Lower lobe of right lung (tissue), 2 donors: ENCODE results near the gene GATD1. TPM values are rescaled to one million over a fixed set of nuclear protein-coding genes. Genes with fewer than 3 reads are reported as not detected.

Experiments used
- ATAC-seq, 2 donors: fragments of 200-7000 bp; cut with Tn5 transposase; one replicate each; pipeline ENCODE4 v1.9.1; 2020 to 2022; ENCODE audit warnings: mild to moderate bottlenecking in 2 of 2, moderate library complexity in 2 of 2
- DNase-seq: peaks from one replicate; pipeline ENCODE4 v3.0.0-alpha.2; 2020
- H3K27ac ChIP-seq: fragments of 200-600 bp; one replicate; pipeline ENCODE4 v1.8.0; 2022
- H3K27me3 ChIP-seq: fragments of 200-600 bp; one replicate; pipeline ENCODE4 v1.8.0; 2022; ENCODE audit warnings: low read depth
- H3K36me3 ChIP-seq: fragments of 200-600 bp; one replicate; pipeline ENCODE4 v1.8.0; 2022; ENCODE audit warnings: mild to moderate bottlenecking
- H3K4me1 ChIP-seq: fragments of 200-600 bp; one replicate; pipeline ENCODE4 v1.8.0; 2022
- H3K4me3 ChIP-seq: fragments of 200-600 bp; one replicate; pipeline ENCODE4 v1.8.0; 2022; ENCODE audit warnings: mild to moderate bottlenecking
- H3K9me3 ChIP-seq: fragments of 200-600 bp; one replicate; pipeline ENCODE4 v1.8.0; 2022
- intact Hi-C: fragments of 100-400 bp; cut with DNase I; formaldehyde crosslinking; loops from one replicate; pipeline ENCODE4 v1.11.0; 2022
- total RNA-seq: library from RNA; stranded (reverse); fragmentation: NEBNext Ultra II Directional; extraction: Animal tissue kit (Norgen Biotek cat#: 25700); gene quantifications from one replicate; pipeline ENCODE4 v1.2.1, GENCODE V29; 2021
- TF ChIP-seq, protein P1 (sequence below): fragments of 200-600 bp; IDR thresholded peaks from one replicate; pipeline ENCODE4 v1.8.0; 2022; ENCODE audit warnings: antibody characterized with exemption, mild to moderate bottlenecking
- donor health status: DM: no; HTN: yes; CAD: no; lungs with severe emphysema.

Gene GATD1
- total RNA-seq, 1 donor from 2014 or later, result 46.7 TPM

DNA sequence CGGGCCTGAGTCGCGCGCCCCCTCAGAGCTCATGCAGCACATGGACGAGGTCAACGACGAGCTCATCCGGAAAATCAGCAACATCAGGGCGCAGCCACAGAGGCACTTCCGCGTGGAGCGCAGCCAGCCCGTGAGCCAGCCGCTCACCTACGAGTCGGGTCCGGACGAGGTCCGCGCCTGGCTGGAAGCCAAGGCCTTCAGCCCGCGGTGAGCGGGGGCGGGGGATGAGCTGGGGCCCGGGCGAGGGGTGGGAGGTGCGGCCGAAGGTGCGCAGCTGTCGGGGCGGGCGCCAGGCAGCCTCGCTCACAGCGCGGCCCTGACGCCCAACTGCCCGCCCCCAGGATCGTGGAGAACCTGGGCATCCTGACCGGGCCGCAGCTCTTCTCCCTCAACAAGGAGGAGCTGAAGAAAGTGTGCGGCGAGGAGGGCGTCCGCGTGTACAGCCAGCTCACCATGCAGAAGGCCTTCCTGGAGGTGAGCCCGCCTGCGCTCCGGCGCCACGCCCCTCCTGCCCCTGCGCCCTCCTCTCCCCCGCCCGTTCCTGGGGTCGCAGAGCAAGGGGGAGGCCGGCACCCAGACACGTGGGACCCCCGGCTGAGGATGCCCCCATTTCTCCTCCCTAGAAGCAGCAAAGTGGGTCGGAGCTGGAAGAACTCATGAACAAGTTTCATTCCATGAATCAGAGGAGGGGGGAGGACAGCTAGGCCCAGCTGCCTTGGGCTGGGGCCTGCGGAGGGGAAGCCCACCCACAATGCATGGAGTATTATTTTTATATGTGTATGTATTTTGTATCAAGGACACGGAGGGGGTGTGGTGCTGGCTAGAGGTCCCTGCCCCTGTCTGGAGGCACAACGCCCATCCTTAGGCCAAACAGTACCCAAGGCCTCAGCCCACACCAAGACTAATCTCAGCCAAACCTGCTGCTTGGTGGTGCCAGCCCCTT, 50.7 kb downstream of the GATD1 start:
- DNase-seq, result peak; percentile 83
- H3K9me3 ChIP-seq, result no peaks in the 10 kb centered on the region
- H3K36me3 ChIP-seq, result peaks cover 21% of the 10 kb centered on the region
- TF ChIP-seq, protein P1, sequence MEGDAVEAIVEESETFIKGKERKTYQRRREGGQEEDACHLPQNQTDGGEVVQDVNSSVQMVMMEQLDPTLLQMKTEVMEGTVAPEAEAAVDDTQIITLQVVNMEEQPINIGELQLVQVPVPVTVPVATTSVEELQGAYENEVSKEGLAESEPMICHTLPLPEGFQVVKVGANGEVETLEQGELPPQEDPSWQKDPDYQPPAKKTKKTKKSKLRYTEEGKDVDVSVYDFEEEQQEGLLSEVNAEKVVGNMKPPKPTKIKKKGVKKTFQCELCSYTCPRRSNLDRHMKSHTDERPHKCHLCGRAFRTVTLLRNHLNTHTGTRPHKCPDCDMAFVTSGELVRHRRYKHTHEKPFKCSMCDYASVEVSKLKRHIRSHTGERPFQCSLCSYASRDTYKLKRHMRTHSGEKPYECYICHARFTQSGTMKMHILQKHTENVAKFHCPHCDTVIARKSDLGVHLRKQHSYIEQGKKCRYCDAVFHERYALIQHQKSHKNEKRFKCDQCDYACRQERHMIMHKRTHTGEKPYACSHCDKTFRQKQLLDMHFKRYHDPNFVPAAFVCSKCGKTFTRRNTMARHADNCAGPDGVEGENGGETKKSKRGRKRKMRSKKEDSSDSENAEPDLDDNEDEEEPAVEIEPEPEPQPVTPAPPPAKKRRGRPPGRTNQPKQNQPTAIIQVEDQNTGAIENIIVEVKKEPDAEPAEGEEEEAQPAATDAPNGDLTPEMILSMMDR, result no peak
- intact Hi-C loops, result loop anchor here (10.0 kb wide), 1 partner anchor 62 kb away; no protein-coding TSS in a partner anchor
- peak overlapping the region; percentile 38 for H3K4me3 ChIP-seq
- peak overlapping the region; percentile 53 for H3K27ac ChIP-seq
- ATAC-seq, result peak in 1 of 2 donors; percentile 3
- peaks cover 40% of the 10 kb centered on the region for H3K27me3 ChIP-seq
- H3K4me1 ChIP-seq, result peaks cover 38% of the 10 kb centered on the region

DNA sequence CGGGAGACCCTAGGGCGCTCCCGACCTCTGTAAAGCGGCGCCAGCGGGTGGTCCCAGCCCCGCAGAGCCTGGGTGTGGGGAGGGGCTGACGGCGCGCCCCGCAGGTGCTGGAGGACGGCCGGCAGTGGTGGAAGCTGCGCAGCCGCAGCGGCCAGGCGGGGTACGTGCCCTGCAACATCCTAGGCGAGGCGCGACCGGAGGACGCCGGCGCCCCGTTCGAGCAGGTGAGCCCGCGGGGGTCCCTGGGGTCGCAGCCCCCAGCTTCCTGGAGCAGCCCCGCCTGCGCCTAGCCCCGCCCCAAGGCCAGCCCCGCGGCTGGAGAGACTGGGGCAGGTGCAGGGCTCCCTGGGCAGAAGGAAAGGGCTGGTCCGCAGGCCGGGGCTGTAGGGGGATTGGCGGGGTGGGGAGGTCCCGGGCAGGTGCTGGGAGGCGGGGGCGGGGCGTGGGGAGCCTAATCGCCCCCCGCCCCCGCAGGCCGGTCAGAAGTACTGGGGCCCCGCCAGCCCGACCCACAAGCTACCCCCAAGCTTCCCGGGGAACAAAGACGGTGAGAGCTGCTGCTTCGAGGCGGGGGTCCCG, 51.6 kb downstream of the GATD1 start:
- Histone ChIP-seq H3K27ac (peak overlapping the region; percentile 41), H3K9me3 (no peaks in the 10 kb centered on the region), H3K27me3 (peaks cover 48% of the 10 kb centered on the region), H3K36me3 (peaks cover 28% of the 10 kb centered on the region), H3K4me3 (peak overlapping the region; percentile 38), H3K4me1 (peaks cover 45% of the 10 kb centered on the region)
- no peak for ATAC-seq
- no peak for DNase-seq
- intact Hi-C loops, result loop anchor here (10.0 kb wide), 1 partner anchor 61 kb away; no protein-coding TSS in a partner anchor
- TF ChIP-seq, protein P1, result no peak

DNA sequence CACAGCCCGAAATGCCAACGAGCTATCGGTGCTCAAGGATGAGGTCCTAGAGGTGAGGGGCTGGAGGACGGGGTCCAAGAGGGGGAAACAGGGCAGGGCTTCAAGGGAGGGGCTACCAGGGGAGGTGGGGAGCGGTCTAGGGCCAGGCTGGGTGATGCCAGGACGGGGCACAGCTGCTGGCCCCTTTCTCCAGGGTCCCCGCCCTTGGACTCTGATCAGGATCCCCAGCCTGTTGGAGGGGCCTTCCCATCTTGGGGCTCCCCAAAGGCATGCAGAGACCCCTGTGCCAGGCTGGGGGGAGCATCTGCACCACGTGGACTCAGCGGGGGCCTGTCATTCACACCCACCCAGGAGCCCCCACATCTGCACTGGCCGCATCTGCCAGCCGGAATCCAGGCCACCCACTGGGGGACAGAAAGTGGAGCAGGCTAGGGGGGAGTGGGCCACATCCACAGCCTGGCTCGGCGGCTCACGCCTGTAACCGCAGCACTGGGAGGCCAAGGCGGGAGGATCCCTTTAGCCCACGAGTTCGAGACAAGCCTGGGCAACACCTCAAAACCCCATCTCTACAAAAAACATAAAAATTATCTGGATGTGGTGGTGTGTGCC, 52.4 kb downstream of the GATD1 start:
- Histone ChIP-seq H3K27me3 (peaks cover 56% of the 10 kb centered on the region), H3K4me1 (peaks cover 46% of the 10 kb centered on the region)

DNA sequence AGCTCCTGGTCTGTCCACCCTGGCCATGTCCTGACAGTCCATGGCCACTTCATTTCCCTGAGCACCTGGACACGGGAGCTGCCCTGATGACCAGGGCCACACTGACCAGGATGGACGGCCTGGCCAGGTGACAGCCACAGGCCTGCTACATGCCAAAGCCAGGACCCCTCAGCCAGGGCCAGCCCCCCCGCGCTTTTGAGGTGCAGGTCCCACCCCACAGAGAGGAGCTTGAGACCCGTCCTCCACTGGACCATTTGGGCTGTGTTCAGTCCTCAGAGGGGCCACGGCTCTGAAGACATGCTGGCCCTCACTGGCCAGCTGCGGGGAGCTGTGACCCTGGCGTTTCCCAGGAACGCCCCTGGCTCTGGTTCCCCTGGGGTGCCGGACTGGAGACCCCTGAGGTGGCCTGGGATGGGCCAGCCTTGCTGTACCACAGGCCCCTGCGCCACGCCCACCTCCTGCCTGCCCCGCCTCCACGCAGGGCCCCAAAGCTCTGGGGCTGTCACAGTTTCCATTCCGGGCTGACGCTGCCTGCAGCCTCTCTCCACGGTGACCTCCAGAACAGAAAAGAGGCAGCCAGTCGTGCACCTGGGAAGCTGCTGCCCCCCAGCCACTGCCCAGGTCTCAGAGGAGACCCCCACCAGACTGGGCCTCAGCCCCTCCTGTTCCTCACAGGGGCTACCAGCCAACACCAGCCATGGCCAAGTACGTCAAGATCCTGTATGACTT, 53.1 kb downstream of the GATD1 start:
- H3K27ac ChIP-seq, result no peak overlapping the region
- intact Hi-C loops, result loop anchor here (10.0 kb wide), 1 partner anchor 59 kb away; no protein-coding TSS in a partner anchor
- H3K36me3 ChIP-seq, result peaks cover 30% of the 10 kb centered on the region
- peaks cover 63% of the 10 kb centered on the region for H3K27me3 ChIP-seq
- DNase-seq (no peak), ATAC-seq (no peak)
- no peaks in the 10 kb centered on the region for H3K9me3 ChIP-seq
- TF ChIP-seq, protein P1, result no peak
- peaks cover 46% of the 10 kb centered on the region for H3K4me1 ChIP-seq
- H3K4me3 ChIP-seq, result no peak overlapping the region

More for the DNA sequence above, 52.4 kb downstream of the GATD1 start:
- ATAC-seq (no peak), DNase-seq (no peak)
- Histone ChIP-seq H3K27ac (no peak overlapping the region), H3K9me3 (no peaks in the 10 kb centered on the region), H3K4me3 (no peak overlapping the region), H3K36me3 (peaks cover 30% of the 10 kb centered on the region)
- intact Hi-C loops, result loop anchor here (10.0 kb wide), 1 partner anchor 60 kb away; no protein-coding TSS in a partner anchor
- TF ChIP-seq, protein P1, result no peak
